ENCODE measurements around the gene CST9. TPM values are rescaled to one million over a fixed set of nuclear protein-coding genes. Genes with fewer than 3 reads are reported as not detected.

Gene CST9
- total and polyA plus RNA-seq, 9 of the 15 experiments (the other 6 are each of a cell fraction or from before 2014, with no cell fraction given), result not detected

DNA sequence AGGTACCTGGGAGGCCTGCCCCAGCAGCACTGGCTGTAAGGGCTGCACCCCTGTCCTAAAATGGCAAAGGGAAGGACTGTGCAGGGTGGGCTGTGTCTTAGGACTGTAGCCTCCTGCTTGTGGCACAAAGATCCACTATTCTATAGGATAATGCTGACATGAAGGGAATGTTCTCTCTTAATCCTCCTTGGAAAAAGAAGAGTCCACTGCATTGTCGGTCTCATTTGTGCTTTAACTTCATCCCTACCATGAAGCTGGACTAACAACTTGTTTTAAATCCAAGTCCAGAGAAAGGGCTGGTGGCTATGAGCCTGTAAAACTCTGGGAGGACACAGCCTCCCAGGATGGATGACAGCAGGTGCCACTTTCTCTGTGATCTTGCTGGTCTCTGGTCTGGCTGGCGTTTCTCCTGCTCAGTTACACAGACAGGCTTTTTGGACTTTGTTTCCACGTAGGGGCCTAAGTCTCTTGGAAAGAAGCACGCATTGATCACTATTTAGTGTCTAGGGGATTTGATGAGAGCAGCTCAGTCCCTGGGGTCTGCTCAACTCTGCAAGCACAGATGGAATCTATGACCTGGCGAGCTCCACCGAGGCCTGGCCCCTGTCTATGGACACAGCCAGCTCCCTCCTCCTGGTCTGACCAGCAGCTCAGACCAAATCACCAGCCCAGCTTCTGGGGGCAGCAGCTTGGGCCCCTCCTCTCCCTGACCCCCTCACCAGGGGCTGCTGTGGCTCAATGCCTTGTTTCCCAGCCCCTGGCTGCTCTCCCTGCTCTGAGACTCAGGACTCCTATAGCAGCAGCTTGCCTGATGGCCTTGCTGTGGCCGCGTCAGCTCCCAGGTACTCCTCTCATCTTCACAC, 27.2 kb upstream of the CST9 start:
- no peak overlapping the region for H2AFZ ChIP-seq (ENCODE audit: low read depth, low read length)
- H4K20me1 ChIP-seq (replicated peaks; ENCODE audit: control insufficient read depth, insufficient read depth, low read length), result no peaks in the 10 kb centered on the region
- H3K4me3 ChIP-seq, result no peak overlapping the region
- H3K27ac ChIP-seq (ENCODE audit: extremely low read depth, low read depth, low read length), result no peak overlapping the region
- WGBS (ENCODE audit: insufficient coverage, low coverage, missing lambda C conversion rate), result 85% methylated on average over 5 of the region's 8 CpGs
- H3K9me3 ChIP-seq (replicated peaks; ENCODE audit: control insufficient read depth, insufficient read depth, low read depth, low read length), result no peaks in the 10 kb centered on the region
- DNase-seq (ENCODE audit: extremely low read depth in 1 of 4, low spot score in 3 of 4), result no peak
- in situ Hi-C loops (cut with MboI) (no loop called here), intact Hi-C loops (cut with micrococcal nuclease) (no loop called here)
- ATAC-seq, result no peak
- BruUV-seq (replicated peaks), result no TSS peak
- CTCF ChIA-PET (ENCODE audit: low intra/inter-chr PET ratio), result no interaction called here
- TF ChIP-seq, protein P1, sequence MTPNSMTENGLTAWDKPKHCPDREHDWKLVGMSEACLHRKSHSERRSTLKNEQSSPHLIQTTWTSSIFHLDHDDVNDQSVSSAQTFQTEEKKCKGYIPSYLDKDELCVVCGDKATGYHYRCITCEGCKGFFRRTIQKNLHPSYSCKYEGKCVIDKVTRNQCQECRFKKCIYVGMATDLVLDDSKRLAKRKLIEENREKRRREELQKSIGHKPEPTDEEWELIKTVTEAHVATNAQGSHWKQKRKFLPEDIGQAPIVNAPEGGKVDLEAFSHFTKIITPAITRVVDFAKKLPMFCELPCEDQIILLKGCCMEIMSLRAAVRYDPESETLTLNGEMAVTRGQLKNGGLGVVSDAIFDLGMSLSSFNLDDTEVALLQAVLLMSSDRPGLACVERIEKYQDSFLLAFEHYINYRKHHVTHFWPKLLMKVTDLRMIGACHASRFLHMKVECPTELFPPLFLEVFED (CRISPR knock-in tag; conservative IDR thresholded peaks at IDR 0.05), result no peak
- TF ChIP-seq NR3C1 (CRISPR knock-in tag; IDR thresholded peaks at IDR 0.05), result no peak
- no peak for TF ChIP-seq HSF4 (CRISPR knock-in tag; IDR thresholded peaks at IDR 0.05; ENCODE audit: borderline replicate concordance)
- TF ChIP-seq SREBF2 (CRISPR knock-in tag; IDR thresholded peaks at IDR 0.05), result no peak
- TF ChIP-seq, protein P2, sequence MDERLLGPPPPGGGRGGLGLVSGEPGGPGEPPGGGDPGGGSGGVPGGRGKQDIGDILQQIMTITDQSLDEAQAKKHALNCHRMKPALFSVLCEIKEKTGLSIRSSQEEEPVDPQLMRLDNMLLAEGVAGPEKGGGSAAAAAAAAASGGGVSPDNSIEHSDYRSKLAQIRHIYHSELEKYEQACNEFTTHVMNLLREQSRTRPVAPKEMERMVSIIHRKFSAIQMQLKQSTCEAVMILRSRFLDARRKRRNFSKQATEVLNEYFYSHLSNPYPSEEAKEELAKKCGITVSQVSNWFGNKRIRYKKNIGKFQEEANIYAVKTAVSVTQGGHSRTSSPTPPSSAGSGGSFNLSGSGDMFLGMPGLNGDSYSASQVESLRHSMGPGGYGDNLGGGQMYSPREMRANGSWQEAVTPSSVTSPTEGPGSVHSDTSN (CRISPR knock-in tag; IDR thresholded peaks at IDR 0.05; ENCODE audit: low read depth), result no peak
- TF ChIP-seq, protein P2 (tag; conservative IDR thresholded peaks at IDR 0.05; ENCODE audit: low read depth), result no peak
- TF ChIP-seq, protein P3, sequence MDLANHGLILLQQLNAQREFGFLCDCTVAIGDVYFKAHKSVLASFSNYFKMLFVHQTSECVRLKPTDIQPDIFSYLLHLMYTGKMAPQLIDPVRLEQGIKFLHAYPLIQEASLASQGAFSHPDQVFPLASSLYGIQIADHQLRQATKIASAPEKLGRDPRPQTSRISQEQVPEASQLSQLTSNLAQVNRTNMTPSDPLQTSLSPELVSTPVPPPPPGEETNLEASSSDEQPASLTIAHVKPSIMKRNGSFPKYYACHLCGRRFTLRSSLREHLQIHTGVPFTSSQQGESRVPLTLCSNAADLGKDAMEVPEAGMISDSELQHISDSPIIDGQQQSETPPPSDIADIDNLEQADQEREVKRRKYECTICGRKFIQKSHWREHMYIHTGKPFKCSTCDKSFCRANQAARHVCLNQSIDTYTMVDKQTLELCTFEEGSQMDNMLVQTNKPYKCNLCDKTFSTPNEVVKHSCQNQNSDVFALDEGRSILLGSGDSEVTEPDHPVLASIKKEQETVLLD (IDR thresholded peaks at IDR 0.05), result no peak
- TF ChIP-seq U2AF1 (optimal IDR thresholded peaks at IDR 0.05; ENCODE audit: low read depth, low read length), result no peak
- no peak for TF ChIP-seq L3MBTL2 (IDR thresholded peaks at IDR 0.05)
- TF ChIP-seq RFX5 (IDR thresholded peaks at IDR 0.05; ENCODE audit: low read depth, low read length), result no peak
- TF ChIP-seq HDAC1 (IDR thresholded peaks at IDR 0.05), result no peak
- TF ChIP-seq, protein P4, sequence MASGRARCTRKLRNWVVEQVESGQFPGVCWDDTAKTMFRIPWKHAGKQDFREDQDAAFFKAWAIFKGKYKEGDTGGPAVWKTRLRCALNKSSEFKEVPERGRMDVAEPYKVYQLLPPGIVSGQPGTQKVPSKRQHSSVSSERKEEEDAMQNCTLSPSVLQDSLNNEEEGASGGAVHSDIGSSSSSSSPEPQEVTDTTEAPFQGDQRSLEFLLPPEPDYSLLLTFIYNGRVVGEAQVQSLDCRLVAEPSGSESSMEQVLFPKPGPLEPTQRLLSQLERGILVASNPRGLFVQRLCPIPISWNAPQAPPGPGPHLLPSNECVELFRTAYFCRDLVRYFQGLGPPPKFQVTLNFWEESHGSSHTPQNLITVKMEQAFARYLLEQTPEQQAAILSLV (tag; IDR thresholded peaks at IDR 0.05), result no peak
- H3K4me2 ChIP-seq (ENCODE audit: insufficient read depth, low read length), result no peak overlapping the region
- H3K9ac ChIP-seq (ENCODE audit: insufficient read depth in 1 of 2, low read depth in 2 of 2, low read length in 2 of 2), result no peak overlapping the region
- H3K36me3 ChIP-seq (ENCODE audit: control insufficient read depth, insufficient read depth, low read length), result peaks cover 18% of the 10 kb centered on the region; the same call in 1 of the 3 replicates
- no peaks in the 10 kb centered on the region for H3K9me1 ChIP-seq (ENCODE audit: control insufficient read depth, insufficient read depth, low read length)
- H3K79me2 ChIP-seq (ENCODE audit: control insufficient read depth, insufficient read depth, low read length), result peaks cover 16% of the 10 kb centered on the region
- no peaks in the 10 kb centered on the region for H3K27me3 ChIP-seq (ENCODE audit: control insufficient read depth in 2 of 2, insufficient read depth in 2 of 2, low read length in 2 of 2)
- POLR2A ChIA-PET, result interaction anchor here (0.6 to 0.9 kb wide), 2 partner anchors 10 to 1092 kb away, joined by 4 read pairs; no protein-coding TSS in a partner anchor
- FAIRE-seq, result no peak
- peaks cover 13 to 18% of the 10 kb centered on the region in 2 experiments; a peak in 4 of 5 replicates for H3K4me1 ChIP-seq (replicated peaks in 1 of 2; ENCODE audit: control insufficient read depth in 2 of 2, insufficient read depth in 2 of 2, low read length in 2 of 2)
